Naive thymus-derived CD8-positive, alpha-beta T cell (primary cell): ENCODE data around the gene CCDC83. TPM values are rescaled to one million over a fixed set of nuclear protein-coding genes. Genes with fewer than 3 reads are reported as not detected.

Experiments used
- polyA plus RNA-seq, 3 donors: library from polyadenylated mRNA; unstranded; fragments of 300-500 nt; fragmentation: Illumina TruSeq; gene quantifications; one replicate each; pipeline ENCODE4 v1.2.3, GENCODE V29; 2021
- total RNA-seq, 8 experiments: library from RNA in 2 of 8; stranded (reverse) in 2 of 8; gene quantifications; one replicate each; pipeline ENCODE4 v1.2.3 and lab custom pipeline; 2021 to 2026

The CCDC83 gene
- total and polyA plus RNA-seq, 5 experiments from 2014 or later: not detected

Other genes with a start within 250 kb of the CCDC83 start
- 1 to 10 TPM; 5.4 to 6.2 TPM for gene DLG2, start 228.0 kb upstream of the CCDC83 start, total RNA-seq
- gene DLG2, start 228.0 kb upstream of the CCDC83 start, polyA plus RNA-seq: 1 to 10 TPM in 1 of 3 donors, under 1 TPM in 2; 0.86 to 2.5 (median 0.98) TPM
- gene TMEM126B, start 226.8 kb upstream of the CCDC83 start, total RNA-seq: 10 to 100 TPM; 47.2 to 47.9 TPM
- gene TMEM126B, start 226.8 kb upstream of the CCDC83 start, polyA plus RNA-seq: 10 to 100 TPM; 51.1 to 64.3 (median 56.6) TPM
- gene TMEM126A, start 207.4 kb upstream of the CCDC83 start, total RNA-seq: 10 to 100 TPM; 19.1 to 23.5 TPM
- gene TMEM126A, start 207.4 kb upstream of the CCDC83 start, polyA plus RNA-seq: 10 to 100 TPM; 68.0 to 97.7 (median 75.4) TPM
- 100 to 1,000 TPM; 116 to 118 TPM for gene CREBZF, start 190.3 kb upstream of the CCDC83 start, total RNA-seq
- gene CREBZF, start 190.3 kb upstream of the CCDC83 start, polyA plus RNA-seq: 10 to 100 TPM in 2 of 3 donors, 1 to 10 TPM in 1; 9.5 to 11.6 (median 11.1) TPM
- gene CCDC89, start 169.2 kb upstream of the CCDC83 start, total RNA-seq: under 1 TPM; 0.60 to 0.91 TPM
- gene CCDC89, start 169.2 kb upstream of the CCDC83 start, polyA plus RNA-seq: not detected
- gene SYTL2, start 44.2 kb upstream of the CCDC83 start, total RNA-seq: 10 to 100 TPM; 26.0 to 32.7 TPM
- 10 to 100 TPM; 11.8 to 27.9 (median 18.0) TPM for gene SYTL2, start 44.2 kb upstream of the CCDC83 start, polyA plus RNA-seq
- 100 to 1,000 TPM; 104 to 112 TPM for gene PICALM, start 213.7 kb downstream of the CCDC83 start, total RNA-seq
- 10 to 100 TPM; 10.4 to 12.0 (median 11.8) TPM for gene PICALM, start 213.7 kb downstream of the CCDC83 start, polyA plus RNA-seq